Loucy (cell line): Measurements from ENCODE around the gene CEP72.

Experiments used
- H2AFZ ChIP-seq: fragments of 200-600 bp; sonication (generic); 2 replicates; pipeline ENCODE4 v1.6.0; 2016; ENCODE audit warnings: antibody characterized with exemption, mild to moderate bottlenecking, low read length, moderate library complexity
- H3F3A ChIP-seq: fragments of 200-600 bp; 2 replicates; pipeline ENCODE4 v1.6.0; 2016; ENCODE audit warnings: antibody characterized with exemption, low read depth, mild to moderate bottlenecking
- H3K27me3 ChIP-seq: fragments of 200-600 bp; sonication (generic); 2 replicates; pipeline ENCODE4 v1.6.1; 2014; ENCODE audit warnings: low read length, mild to moderate bottlenecking; ENCODE audit not compliant: insufficient read depth, poor library complexity, severe bottlenecking
- H3K36me3 ChIP-seq: fragments of 200-600 bp; sonication (generic); 2 replicates; pipeline ENCODE4 v1.6.1; 2016; ENCODE audit warnings: low read length; ENCODE audit not compliant: insufficient read depth
- H3K4me1 ChIP-seq: fragments of 200-600 bp; sonication (generic); 2 replicates; pipeline ENCODE4 v1.5.1; 2014; ENCODE audit warnings: low read length, mild to moderate bottlenecking; ENCODE audit not compliant: insufficient read depth, poor library complexity, severe bottlenecking
- H3K4me2 ChIP-seq: fragments of 200-600 bp; sonication (generic); 2 replicates; pipeline ENCODE4 v1.6.0; 2014; ENCODE audit warnings: antibody characterized with exemption, low read length, low read depth, mild to moderate bottlenecking; ENCODE audit not compliant: poor library complexity, severe bottlenecking
- H3K4me3 ChIP-seq: fragments of 200-600 bp; sonication (generic); 2 replicates; pipeline ENCODE4 v1.5.1; 2014; ENCODE audit warnings: low read length, mild to moderate bottlenecking, mixed read lengths; ENCODE audit not compliant: poor library complexity, severe bottlenecking
- H3K79me2 ChIP-seq: fragments of 200-600 bp; sonication (generic); 2 replicates; pipeline ENCODE4 v1.6.1; 2014; ENCODE audit warnings: low read length; ENCODE audit not compliant: insufficient read depth
- H3K9ac ChIP-seq: fragments of 200-600 bp; sonication (generic); 2 replicates; pipeline ENCODE4 v1.6.0; 2014; ENCODE audit warnings: mild to moderate bottlenecking, low read depth, low read length, moderate library complexity; ENCODE audit not compliant: poor library complexity, severe bottlenecking
- H3K9me2 ChIP-seq: fragments of 200-600 bp; sonication (generic); replicated peaks from 2 replicates; pipeline ENCODE4 v1.6.1; 2016; ENCODE audit warnings: low read depth, low read length, mixed read lengths
- H3K9me3 ChIP-seq: fragments of 200-600 bp; sonication (generic); 2 replicates; pipeline ENCODE4 v1.6.1; 2014; ENCODE audit warnings: mild to moderate bottlenecking, antibody characterized with exemption, low read length, low read depth; ENCODE audit not compliant: insufficient read depth
- H4K20me1 ChIP-seq: fragments of 200-600 bp; sonication (generic); 2 replicates; pipeline ENCODE4 v1.6.0; 2014; ENCODE audit warnings: antibody characterized with exemption, low read length, mild to moderate bottlenecking; ENCODE audit not compliant: insufficient read depth, poor library complexity, severe bottlenecking
- EZH2phosphoT487 ChIP-seq: fragments of 200-600 bp; IDR thresholded peaks from 2 replicates; pipeline ENCODE4 v1.6.1; 2018; ENCODE audit warnings: antibody characterized with exemption, mild to moderate bottlenecking, moderate library complexity, borderline replicate concordance
- TF ChIP-seq, protein P1 (sequence below): fragments of 200-600 bp; sonication (generic); conservative IDR thresholded peaks from 2 replicates; pipeline ENCODE4 v1.5.1; 2014; ENCODE audit warnings: mild to moderate bottlenecking, antibody characterized with exemption, low read length

Gene CEP72

GRCh38 chr5:644971-645370, 32.8 kb downstream of the CEP72 start:
- TF ChIP-seq EZH2phosphoT487 = no peak
- TF ChIP-seq, protein P1, sequence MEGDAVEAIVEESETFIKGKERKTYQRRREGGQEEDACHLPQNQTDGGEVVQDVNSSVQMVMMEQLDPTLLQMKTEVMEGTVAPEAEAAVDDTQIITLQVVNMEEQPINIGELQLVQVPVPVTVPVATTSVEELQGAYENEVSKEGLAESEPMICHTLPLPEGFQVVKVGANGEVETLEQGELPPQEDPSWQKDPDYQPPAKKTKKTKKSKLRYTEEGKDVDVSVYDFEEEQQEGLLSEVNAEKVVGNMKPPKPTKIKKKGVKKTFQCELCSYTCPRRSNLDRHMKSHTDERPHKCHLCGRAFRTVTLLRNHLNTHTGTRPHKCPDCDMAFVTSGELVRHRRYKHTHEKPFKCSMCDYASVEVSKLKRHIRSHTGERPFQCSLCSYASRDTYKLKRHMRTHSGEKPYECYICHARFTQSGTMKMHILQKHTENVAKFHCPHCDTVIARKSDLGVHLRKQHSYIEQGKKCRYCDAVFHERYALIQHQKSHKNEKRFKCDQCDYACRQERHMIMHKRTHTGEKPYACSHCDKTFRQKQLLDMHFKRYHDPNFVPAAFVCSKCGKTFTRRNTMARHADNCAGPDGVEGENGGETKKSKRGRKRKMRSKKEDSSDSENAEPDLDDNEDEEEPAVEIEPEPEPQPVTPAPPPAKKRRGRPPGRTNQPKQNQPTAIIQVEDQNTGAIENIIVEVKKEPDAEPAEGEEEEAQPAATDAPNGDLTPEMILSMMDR = no peak
- Histone ChIP-seq H3K4me3 (no peak overlapping the region), H3K4me1 (no peaks in the 10 kb centered on the region), H3K27me3 (no peaks in the 10 kb centered on the region), H3K36me3 (peaks cover 55% of the 10 kb centered on the region; the same call in 1 of the 2 replicates), H3F3A (no peaks in the 10 kb centered on the region), H3K4me2 (no peak overlapping the region), H3K9ac (no peak overlapping the region), H3K9me2 (no peaks in the 10 kb centered on the region), H4K20me1 (no peaks in the 10 kb centered on the region), H2AFZ (no peak overlapping the region), H3K9me3 (no peaks in the 10 kb centered on the region), H3K79me2 (no peaks in the 10 kb centered on the region; the same call in 1 of the 2 replicates)

DNA sequence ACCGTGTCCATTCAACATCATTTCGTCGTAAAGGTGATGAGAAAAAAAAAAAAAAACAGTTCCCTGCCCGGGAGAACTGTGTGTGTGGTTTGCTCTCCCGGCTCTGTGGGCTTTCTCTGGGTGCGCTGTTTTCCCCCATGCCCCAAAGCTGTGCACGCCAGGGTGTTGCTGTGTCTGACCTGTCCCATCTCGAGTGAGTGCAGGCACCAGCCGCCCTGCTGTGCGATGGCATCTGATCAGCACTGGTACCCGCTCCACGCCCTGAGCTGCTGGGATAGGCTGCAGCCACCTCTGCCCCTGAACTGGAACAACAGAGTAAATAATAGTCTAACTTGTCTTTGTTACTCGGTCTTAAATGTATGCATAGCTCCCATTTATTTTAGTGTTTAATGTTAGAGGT, 33.3 kb downstream of the CEP72 start:
- Histone ChIP-seq H4K20me1 (no peaks in the 10 kb centered on the region), H2AFZ (no peak overlapping the region), H3K9ac (no peak overlapping the region), H3K9me3 (no peaks in the 10 kb centered on the region), H3K27me3 (no peaks in the 10 kb centered on the region), H3F3A (no peaks in the 10 kb centered on the region), H3K4me2 (no peak overlapping the region), H3K36me3 (peaks cover 51% of the 10 kb centered on the region; the same call in 1 of the 2 replicates), H3K9me2 (no peaks in the 10 kb centered on the region), H3K4me3 (no peak overlapping the region), H3K79me2 (no peaks in the 10 kb centered on the region; the same call in 1 of the 2 replicates), H3K4me1 (no peaks in the 10 kb centered on the region)
- TF ChIP-seq, protein P1 = no peak
- no peak for TF ChIP-seq EZH2phosphoT487

DNA sequence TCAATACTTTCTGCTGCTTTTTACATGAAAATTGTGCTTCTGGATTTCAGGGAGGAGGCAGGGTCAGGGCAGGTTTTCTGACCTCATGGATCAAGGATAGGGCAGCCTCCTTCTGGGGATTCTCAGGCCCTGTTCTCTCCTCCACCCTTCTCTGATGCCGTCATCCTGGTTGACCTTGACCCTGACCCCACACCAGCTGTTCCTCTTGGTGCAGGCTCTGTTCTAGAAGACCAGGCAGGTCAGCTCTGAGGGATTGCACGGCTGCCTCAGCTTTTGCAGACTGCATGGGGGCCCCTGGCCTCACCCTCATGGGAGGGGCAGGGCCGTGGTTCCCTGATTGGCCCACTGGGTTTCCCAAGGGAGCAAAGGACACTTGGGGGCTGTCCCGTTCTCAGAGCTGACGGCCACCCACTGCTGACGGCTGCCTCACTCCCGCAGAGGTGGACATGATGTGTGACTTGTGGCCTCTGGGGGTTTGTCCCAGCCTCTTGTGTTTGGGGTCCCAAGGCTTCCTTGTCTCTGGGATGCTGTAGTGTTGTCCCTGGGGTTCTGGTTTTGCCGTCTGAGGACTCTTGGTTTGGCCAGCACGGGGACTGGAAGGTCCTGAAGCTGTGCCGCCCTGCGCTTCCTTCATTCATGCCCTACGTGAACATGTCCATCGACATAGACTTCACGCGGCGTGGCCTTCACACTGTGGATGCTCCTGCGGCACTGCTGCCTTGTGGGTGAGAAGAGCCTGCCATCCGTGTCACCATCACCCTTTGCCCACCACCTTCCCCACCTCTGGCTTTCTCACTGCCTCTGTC, 34.5 kb downstream of the CEP72 start:
- Histone ChIP-seq H4K20me1 (no peaks in the 10 kb centered on the region), H3K4me1 (no peaks in the 10 kb centered on the region), H3K36me3 (peaks cover 42% of the 10 kb centered on the region; the same call in 1 of the 2 replicates), H3K4me3 (no peak overlapping the region), H3K9me2 (no peaks in the 10 kb centered on the region), H3K79me2 (no peaks in the 10 kb centered on the region; the same call in 1 of the 2 replicates), H3K9me3 (no peaks in the 10 kb centered on the region), H3F3A (no peaks in the 10 kb centered on the region), H3K9ac (no peak overlapping the region), H2AFZ (no peak overlapping the region), H3K27me3 (no peaks in the 10 kb centered on the region), H3K4me2 (no peak overlapping the region)
- TF ChIP-seq, protein P1 = no peak
- TF ChIP-seq EZH2phosphoT487 = no peak
